Peyer's patch (tissue), 4 donors: ENCODE data around the gene SLC25A48.

Experiments
- CTCF ChIP-seq, 6 experiments: fragments of 450-650 bp in 4 of 6; fragments of 200-600 bp in 2 of 6; sonication (generic) in 1 of 6; IDR thresholded peaks; one replicate each; pipeline ENCODE4 v1.5.1; 2017 to 2019; ENCODE audit warnings: antibody characterized with exemption in 6 of 6, mild to moderate bottlenecking in 3 of 6, moderate library complexity in 1 of 6
- POLR2A ChIP-seq, 2 donors: fragments of 450-650 bp; IDR thresholded peaks; one replicate each; pipeline ENCODE4 v1.5.1; 2017; ENCODE audit warnings: antibody characterized with exemption in 2 of 2, mild to moderate bottlenecking in 2 of 2, moderate library complexity in 2 of 2

GRCh38 chr5:135875567-135875966 is 41.1 kb downstream of the SLC25A48 start:
- TF ChIP-seq CTCF (IDR thresholded peaks at IDR 0.05) (no peak), POLR2A (IDR thresholded peaks at IDR 0.05) (no peak)
